Type B pancreatic cell (in vitro differentiated cells): ENCODE measurements around the gene DCAF15. TPM values are rescaled to one million over a fixed set of nuclear protein-coding genes. Genes with fewer than 3 reads are reported as not detected.

Experiments
- DNase-seq: peaks from one replicate; pipeline ENCODE4 v3.0.0; 2021; ENCODE audit warnings: mixed read lengths; ENCODE audit not compliant: unreplicated experiment; ENCODE audit errors: extremely low spot score
- H3K27ac Mint-ChIP-seq: 2 replicates; pipeline ENCODE4 v1.8.0; 2021; ENCODE audit warnings: mild to moderate bottlenecking, mixed read lengths
- H3K27me3 Mint-ChIP-seq: 2 replicates; pipeline ENCODE4 v1.8.0; 2021; ENCODE audit warnings: mixed read lengths
- H3K36me3 Mint-ChIP-seq: 2 replicates; pipeline ENCODE4 v1.8.0; 2021; ENCODE audit warnings: mixed read lengths
- H3K4me1 Mint-ChIP-seq: one replicate; pipeline ENCODE4 v1.8.0; 2021; ENCODE audit warnings: mixed read lengths; ENCODE audit not compliant: unreplicated experiment
- H3K4me3 Mint-ChIP-seq: 2 replicates; pipeline ENCODE4 v1.8.0; 2021; ENCODE audit warnings: mild to moderate bottlenecking, mixed read lengths
- H3K9me3 Mint-ChIP-seq: 2 replicates; pipeline ENCODE4 v1.8.0; 2021; ENCODE audit warnings: mixed read lengths
- CTCF ChIP-seq: fragments of 200-600 bp; sonication (generic); conservative IDR thresholded peaks from 2 replicates; pipeline ENCODE4 v1.5.0; 2021; ENCODE audit warnings: antibody characterized with exemption, mild to moderate bottlenecking
- total RNA-seq: library from RNA; stranded (reverse); gene quantifications from 2 replicates; pipeline ENCODE4 v1.2.1, GENCODE V29; 2021; ENCODE audit warnings: low replicate concordance

Gene DCAF15
- total RNA-seq, 1 donor from 2014 or later, result 50.1 TPM

- no peaks in the 10 kb centered on the region for H3K27me3 Mint-ChIP-seq
- DNase-seq, result no peak
- H3K36me3 Mint-ChIP-seq, result peaks cover 6% of the 10 kb centered on the region
- no peak for TF ChIP-seq CTCF
- no peak overlapping the region for H3K4me3 Mint-ChIP-seq
- H3K9me3 Mint-ChIP-seq, result no peaks in the 10 kb centered on the region
- H3K4me1 Mint-ChIP-seq, result peaks cover 11% of the 10 kb centered on the region
- no peak overlapping the region for H3K27ac Mint-ChIP-seq
Observed at GRCh38 chr19:13984186-13984585, 31.9 kb downstream of the DCAF15 start.

- H3K4me1 Mint-ChIP-seq, result peaks cover 18% of the 10 kb centered on the region
- H3K9me3 Mint-ChIP-seq, result no peaks in the 10 kb centered on the region
- H3K4me3 Mint-ChIP-seq, result no peak overlapping the region
- no peaks in the 10 kb centered on the region for H3K27me3 Mint-ChIP-seq
- TF ChIP-seq CTCF, result no peak
- no peak for DNase-seq
- peak overlapping the region; percentile 24 for H3K27ac Mint-ChIP-seq
- H3K36me3 Mint-ChIP-seq, result peaks cover 9% of the 10 kb centered on the region
Observed at GRCh38 chr19:13984875-13985741, 32.8 kb downstream of the DCAF15 start.

GRCh38 chr19:13985771-13986347, 33.5 kb downstream of the DCAF15 start:
- Mint-ChIP-seq H3K27me3 (no peaks in the 10 kb centered on the region), H3K36me3 (peaks cover 10% of the 10 kb centered on the region), H3K4me1 (peaks cover 18% of the 10 kb centered on the region), H3K9me3 (no peaks in the 10 kb centered on the region), H3K4me3 (no peak overlapping the region), H3K27ac (peak overlapping the region; percentile 24)
- DNase-seq, result no peak
- no peak for TF ChIP-seq CTCF

- H3K4me1 Mint-ChIP-seq, result peaks cover 18% of the 10 kb centered on the region
- no peak overlapping the region for H3K27ac Mint-ChIP-seq
- H3K36me3 Mint-ChIP-seq, result peaks cover 14% of the 10 kb centered on the region
- DNase-seq, result no peak
- H3K9me3 Mint-ChIP-seq, result no peaks in the 10 kb centered on the region
- H3K27me3 Mint-ChIP-seq, result no peaks in the 10 kb centered on the region
- no peak for TF ChIP-seq CTCF
- H3K4me3 Mint-ChIP-seq, result no peak overlapping the region
Observed at GRCh38 chr19:13986348-13986904, 34.1 kb downstream of the DCAF15 start.

GRCh38 chr19:13987101-13987890, 35.0 kb downstream of the DCAF15 start:
- Mint-ChIP-seq H3K36me3 (peaks cover 14% of the 10 kb centered on the region), H3K9me3 (no peaks in the 10 kb centered on the region), H3K27ac (no peak overlapping the region), H3K4me3 (no peak overlapping the region), H3K27me3 (no peaks in the 10 kb centered on the region), H3K4me1 (peaks cover 18% of the 10 kb centered on the region)
- no peak for DNase-seq
- TF ChIP-seq CTCF, result no peak
